Measurements from ENCODE around the gene PPIAL4G.
"Not testable (repeated sequence)": the region's sequence is repeated elsewhere in the genome, so short reads cannot be mapped to it uniquely, and the experiment has no call there.

The PPIAL4G gene

GRCh38 chr1:148483029-148483428 lies at the start of gene PPIAL4G:
Gene PPIAL4G (minus strand): TSS chr1:148483302. CDS start chr1:148483252, 50 bp downstream.
- not testable (repeated sequence) for H3K4me3 ChIP-seq (ENCODE audit: low read depth, low read length)

GRCh38 chr1:148532158-148532557 lies 49.1 kb upstream of the PPIAL4G start:
- not testable (repeated sequence) for H3K4me3 ChIP-seq (ENCODE audit: low read depth, low read length)

GRCh38 chr1:148529101-148529567 lies 46.0 kb upstream of the PPIAL4G start:
- not testable (repeated sequence) for H3K4me3 ChIP-seq (ENCODE audit: low read depth, low read length)

GRCh38 chr1:148528591-148528990 lies 45.5 kb upstream of the PPIAL4G start:
- H3K4me3 ChIP-seq (ENCODE audit: low read depth, low read length): not testable (repeated sequence)

GRCh38 chr1:148526587-148526986 lies 43.5 kb upstream of the PPIAL4G start:
- H3K4me3 ChIP-seq (ENCODE audit: low read depth, low read length): not testable (repeated sequence)

GRCh38 chr1:148523205-148524144 lies 40.4 kb upstream of the PPIAL4G start:
- H3K4me3 ChIP-seq (ENCODE audit: low read depth, low read length): not testable (repeated sequence)

GRCh38 chr1:148522561-148523204 lies 39.6 kb upstream of the PPIAL4G start:
- H3K4me3 ChIP-seq (ENCODE audit: low read depth, low read length): not testable (repeated sequence)

GRCh38 chr1:148522072-148522471 lies 39.0 kb upstream of the PPIAL4G start:
- H3K4me3 ChIP-seq (ENCODE audit: low read depth, low read length): not testable (repeated sequence)

GRCh38 chr1:148514310-148514709 lies 31.2 kb upstream of the PPIAL4G start:
- not testable (repeated sequence) for H3K4me3 ChIP-seq (ENCODE audit: low read depth, low read length)

GRCh38 chr1:148512571-148513184 lies 29.6 kb upstream of the PPIAL4G start:
- not testable (repeated sequence) for H3K4me3 ChIP-seq (ENCODE audit: low read depth, low read length)

- H3K4me3 ChIP-seq (ENCODE audit: low read depth, low read length): not testable (repeated sequence)
Observed at GRCh38 chr1:148493933-148494332, 10.8 kb upstream of the PPIAL4G start.

GRCh38 chr1:148481134-148481533 lies 2.0 kb downstream of the PPIAL4G start:
- not testable (repeated sequence) for H3K4me3 ChIP-seq (ENCODE audit: low read depth, low read length)

- peak overlapping the region; percentile 55 for H3K4me3 ChIP-seq (ENCODE audit: low read depth, low read length)
Observed at GRCh38 chr1:148459694-148460093, 23.4 kb downstream of the PPIAL4G start.

GRCh38 chr1:148458901-148459581 lies 24.1 kb downstream of the PPIAL4G start:
- peak overlapping the region; percentile 55 for H3K4me3 ChIP-seq (ENCODE audit: low read depth, low read length)

GRCh38 chr1:148458398-148458797 lies 24.7 kb downstream of the PPIAL4G start:
- not testable (repeated sequence) for H3K4me3 ChIP-seq (ENCODE audit: low read depth, low read length)

- H3K4me3 ChIP-seq (ENCODE audit: low read depth, low read length): not testable (repeated sequence)
Observed at GRCh38 chr1:148452845-148453244, 30.3 kb downstream of the PPIAL4G start.

- not testable (repeated sequence) for H3K4me3 ChIP-seq (ENCODE audit: low read depth, low read length)
Observed at GRCh38 chr1:148439654-148440325, 43.3 kb downstream of the PPIAL4G start.

Measured in GM12875 (cell line).